GM18868 (cell line): ENCODE data around the gene TMEM238.
A peak's percentile ranks its signal among the peaks of the same experiment; 100 is the strongest.
"Not testable (repeated sequence)": the region's sequence is repeated elsewhere in the genome, so short reads cannot be mapped to it uniquely, and the experiment has no call there.

ENCODE experiments used
- ATAC-seq: cut with Tn5 transposase; IDR thresholded peaks from one replicate; pipeline ENCODE4 v1.9.1; 2021; ENCODE audit warnings: mild to moderate bottlenecking, moderate library complexity; ENCODE audit not compliant: unreplicated experiment

Gene TMEM238

DNA sequence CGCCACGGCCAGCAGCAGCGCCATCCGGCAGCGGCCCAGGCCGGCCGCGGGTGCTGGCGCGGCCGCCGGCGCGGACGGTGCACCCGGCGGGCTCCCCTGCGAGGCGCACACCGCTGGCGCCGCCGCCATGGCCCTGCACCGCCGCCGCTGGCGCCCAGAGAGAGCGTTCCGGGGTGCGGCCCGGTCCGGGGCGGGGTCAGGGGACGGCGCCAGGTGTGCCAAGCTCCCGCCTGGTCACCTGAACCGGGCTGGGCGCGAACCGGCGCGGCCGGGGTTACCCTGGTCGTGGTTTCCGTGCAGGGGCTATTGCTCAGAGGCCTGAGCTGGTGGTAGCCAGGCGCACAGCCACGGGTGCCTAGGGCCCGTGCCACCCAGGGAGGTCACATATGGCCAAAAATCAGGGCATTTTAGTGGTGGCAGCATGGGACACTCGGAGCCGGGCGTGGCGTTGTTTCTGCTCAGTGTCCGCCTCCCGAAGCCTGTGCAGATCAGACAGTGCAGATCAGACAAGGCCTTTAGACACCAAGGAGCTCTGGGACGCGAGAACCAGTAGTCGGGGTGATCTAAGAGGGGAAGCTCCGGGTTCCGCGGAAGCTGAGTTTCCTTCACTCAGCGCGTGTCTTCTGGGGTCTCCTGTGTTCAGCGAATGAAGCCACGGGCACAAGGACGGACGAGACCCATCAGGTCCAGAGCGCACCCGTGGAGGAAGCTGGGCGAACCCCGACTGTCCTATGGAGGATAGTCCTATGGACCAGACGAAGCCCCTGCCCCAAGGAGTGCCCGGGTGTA lies at the start of gene TMEM238:
TSS of gene TMEM238 (minus strand) at position 162 of the 789 bp plus-strand sequence. CDS start at position 129, 33 bp downstream.
- no peak for ATAC-seq

DNA sequence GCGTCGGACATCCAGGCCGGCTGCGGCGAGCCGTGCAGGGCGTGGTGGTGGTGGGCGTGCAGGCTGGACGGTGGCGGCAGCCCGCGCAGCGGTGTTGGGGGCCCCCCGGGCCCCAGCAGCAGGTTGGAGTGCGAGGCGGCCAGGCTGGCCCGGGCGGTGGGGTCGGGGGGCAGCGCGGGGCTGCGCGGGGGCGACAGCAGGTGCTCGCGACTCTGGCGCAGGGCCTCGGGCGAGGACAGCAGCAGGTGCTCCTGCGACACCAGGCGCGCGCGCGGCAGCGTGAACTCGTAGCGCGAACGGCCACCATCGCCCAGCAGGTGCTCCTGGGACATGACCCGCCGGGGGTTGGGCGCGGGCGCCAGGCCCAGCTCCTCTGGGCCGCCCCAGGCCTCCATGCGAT lies 49.2 kb upstream of the TMEM238 start:
- no peak for ATAC-seq

- no peak for ATAC-seq
These were observed 48.3 kb upstream of the TMEM238 start for GRCh38 chr19:55432241-55432959.

DNA sequence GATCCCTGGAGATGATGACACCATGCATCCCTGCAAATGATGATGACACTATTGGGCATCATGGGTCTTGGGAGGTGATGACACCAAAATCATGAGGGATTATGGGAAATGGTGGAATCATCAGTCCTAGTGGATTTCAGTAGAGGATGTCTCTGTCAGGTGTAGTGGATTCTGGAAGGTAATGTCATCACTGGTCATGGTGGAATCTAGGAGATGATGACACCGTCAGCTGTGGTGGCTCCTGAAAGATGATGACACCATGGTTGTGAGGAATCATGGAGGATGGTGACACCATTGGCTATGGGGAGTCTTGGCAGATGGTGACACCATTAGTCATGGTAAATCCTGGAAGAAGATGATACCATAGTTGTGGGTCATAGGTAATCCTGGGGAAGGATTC lies 47.1 kb upstream of the TMEM238 start:
- ATAC-seq, result no peak

DNA sequence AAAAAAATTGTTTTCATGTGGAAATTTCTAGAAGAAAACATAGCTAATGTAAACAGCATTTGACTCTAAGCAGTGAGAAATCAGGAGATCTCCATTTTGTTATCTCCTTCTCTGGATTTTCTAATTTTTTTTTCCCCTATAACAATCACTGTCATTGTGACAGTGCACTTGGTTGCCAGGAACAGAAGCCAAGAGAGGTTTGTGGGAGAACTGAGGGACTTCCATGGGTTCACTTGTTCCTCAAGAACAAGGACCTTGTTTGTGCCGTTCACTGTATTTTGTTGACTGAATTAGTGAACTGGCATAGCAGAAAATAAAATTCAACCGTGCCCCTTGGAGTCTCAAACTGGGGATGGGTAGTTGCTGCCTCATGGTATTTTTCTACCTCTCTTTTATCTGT lies 42.0 kb upstream of the TMEM238 start:
- ATAC-seq, result no peak

DNA sequence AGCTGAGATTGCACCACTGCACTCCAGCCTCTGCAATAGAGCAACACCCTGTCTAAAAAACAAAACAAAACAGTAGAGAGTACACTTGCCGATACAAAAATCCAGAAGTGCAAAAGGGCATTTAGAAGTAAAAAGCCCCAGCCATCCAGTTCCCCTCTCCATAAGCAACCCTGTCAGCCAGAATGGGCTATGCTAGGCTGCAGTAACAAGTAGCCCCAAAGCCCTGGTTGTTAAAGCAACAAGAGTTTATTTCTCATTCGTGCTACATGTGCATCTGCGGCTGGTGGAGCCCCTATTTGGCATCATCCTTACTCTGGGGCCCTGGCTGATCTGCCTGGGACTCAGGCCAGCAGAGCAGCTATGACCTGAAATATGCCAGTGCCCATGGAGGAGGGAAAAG lies 40.4 kb upstream of the TMEM238 start:
- ATAC-seq, result no peak

- no peak for ATAC-seq
These were observed 39.3 kb upstream of the TMEM238 start for GRCh38 chr19:55423225-55424005.

DNA sequence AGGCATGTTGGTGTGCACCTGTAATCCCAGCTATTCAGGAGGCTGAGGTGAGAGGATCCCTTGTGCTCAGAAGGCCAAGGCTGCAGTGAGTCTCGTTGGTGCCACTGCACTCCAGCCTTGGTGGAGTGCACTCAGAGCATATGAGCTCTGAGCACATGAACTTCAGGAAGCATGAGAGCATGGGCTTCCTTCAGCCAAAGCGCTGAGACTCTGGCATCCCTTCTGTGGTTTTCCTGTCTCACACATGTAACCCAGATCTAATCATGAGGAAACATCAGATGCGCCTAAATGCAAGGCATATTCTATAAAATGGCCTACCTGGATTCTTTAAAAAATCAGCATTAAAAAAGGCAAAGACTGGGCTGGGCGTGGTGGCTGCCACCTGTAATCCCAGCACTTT lies 37.2 kb upstream of the TMEM238 start:
- not testable (repeated sequence) for ATAC-seq

DNA sequence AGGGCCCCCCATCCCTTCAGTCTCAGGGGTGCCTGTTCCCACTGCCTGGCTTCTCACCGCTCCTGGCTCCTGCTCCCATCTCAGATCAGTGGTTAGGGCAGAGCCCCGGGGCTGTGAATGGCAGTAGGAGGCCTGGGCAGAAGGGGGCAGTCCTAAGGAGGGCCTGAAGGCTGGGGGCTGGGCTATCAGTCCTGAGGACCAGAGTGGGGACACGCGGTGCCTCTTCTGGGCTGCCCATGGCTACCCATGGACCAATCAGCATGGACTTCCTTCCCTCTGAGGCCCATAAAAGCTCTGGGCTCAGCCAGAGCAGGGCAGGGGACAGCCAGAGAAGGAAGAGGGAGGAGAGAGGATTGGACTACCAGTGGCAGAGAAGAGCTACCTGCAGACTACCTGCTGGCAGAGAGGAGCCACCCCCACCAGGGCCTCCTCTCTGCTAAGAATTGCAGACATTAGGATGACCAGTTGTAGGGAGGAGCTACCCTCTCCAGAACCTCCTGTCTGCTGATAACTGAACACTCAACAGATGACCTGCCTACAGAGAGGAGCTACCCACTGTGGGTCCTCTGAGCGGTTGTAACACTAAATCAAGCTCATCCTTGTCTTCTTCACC lies 35.6 kb upstream of the TMEM238 start:
- no peak for ATAC-seq

DNA sequence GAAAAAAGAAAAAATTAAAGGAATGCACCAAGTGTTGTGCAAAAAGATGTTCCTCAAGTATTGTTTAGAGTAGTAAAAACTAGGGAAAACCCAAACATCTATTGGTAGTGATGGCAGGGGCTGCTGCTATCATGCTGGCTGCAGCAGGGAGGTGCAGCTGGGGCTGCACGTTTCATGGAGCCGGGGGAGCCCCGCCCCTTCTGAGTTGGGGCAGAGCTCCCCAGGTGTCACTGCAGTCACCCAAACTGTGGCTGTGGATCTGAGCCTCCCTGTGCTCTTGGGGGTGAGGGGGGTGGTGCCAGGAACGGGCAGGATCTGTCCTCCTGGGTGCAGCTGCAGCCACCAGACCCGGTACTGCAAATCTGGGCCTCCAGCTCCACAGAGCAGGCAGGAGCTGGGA lies 35.0 kb upstream of the TMEM238 start:
- ATAC-seq, result no peak

- no peak for ATAC-seq
These were observed 34.1 kb upstream of the TMEM238 start for GRCh38 chr19:55418185-55418584.

DNA sequence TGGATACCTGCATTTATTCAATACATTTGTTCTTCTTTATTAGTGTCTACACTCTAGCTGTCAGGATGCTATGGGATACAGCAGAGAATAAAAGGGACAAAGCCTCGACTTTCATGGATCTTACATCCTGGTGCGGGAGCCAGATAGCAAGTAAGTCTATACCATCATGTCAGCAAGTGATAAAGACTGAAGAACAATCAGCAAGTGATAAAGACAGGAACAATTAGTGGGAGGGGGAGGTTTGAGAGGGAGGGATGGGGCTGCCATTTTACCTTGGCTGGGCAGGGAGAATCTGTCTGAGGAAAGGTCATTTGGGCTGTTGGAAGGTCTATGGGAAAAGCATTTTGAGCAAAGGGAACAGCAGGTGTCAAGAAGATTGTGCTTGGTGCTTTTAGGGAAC lies 26.1 kb upstream of the TMEM238 start:
- ATAC-seq, result no peak

DNA sequence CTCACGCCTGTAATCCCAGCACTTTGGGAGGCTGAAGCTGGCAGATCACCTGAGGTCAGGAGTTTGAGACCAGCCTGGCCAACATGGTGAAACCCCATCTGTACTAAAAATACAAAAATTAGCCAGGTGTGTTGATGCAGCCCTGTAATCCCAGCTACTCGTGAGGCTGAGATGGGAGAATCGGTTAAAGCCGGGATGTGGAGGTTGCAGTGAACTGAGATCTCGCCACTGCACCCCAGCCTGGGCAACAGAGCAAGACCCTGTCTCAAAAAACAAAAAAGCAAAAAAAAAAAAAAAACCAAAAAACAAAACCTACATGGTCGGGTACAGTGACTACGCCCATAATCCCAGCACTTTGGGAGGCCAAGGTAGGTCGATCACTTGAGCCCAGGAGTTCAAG lies 25.1 kb upstream of the TMEM238 start:
- ATAC-seq, result not testable (repeated sequence)

- no peak for ATAC-seq
These were observed 24.4 kb upstream of the TMEM238 start for GRCh38 chr19:55408533-55408872.

DNA sequence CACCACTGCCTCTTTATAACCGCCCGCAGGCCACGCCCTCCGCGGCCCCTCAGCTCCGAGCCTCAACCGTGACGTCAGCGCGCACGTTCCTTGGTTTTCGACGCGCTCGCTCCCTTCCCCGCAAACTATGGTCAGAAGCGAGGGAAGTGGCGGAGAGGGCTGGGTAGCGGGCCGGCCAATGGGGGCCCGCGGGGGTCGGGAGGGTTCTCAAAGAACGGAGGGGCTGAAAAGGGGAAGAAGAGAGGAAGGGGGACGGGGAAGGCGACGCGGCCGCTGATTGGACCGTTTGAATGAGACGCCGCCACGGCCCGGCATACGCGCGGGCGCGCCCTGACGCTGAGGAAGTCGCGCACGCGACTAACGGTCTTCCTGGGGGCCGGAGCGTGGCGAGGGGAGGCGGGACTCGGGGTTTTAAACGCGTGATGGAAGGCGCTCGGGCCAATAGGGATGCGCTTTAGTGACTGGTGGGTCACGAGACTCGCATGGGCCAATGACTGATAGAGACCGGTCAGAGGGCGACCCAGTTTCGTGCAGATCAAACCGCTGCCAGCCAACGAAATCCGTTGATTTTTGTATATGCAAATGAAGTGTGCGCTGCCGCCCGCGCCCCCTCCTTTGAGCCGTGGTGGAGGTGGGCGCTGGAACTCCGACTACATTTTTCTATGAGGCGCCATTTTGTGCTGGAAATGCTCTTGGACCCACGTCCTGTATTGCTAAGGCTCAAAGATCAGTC lies 23.9 kb upstream of the TMEM238 start:
- peak; percentile 76 for ATAC-seq

GRCh38 chr19:55407550-55407799 lies 23.4 kb upstream of the TMEM238 start, which contains the start of gene UBE2S:
Gene UBE2S, minus strand, starts transcription at chr19:55407788. Its CDS starts 199 bp downstream, at chr19:55407589.
- not testable (repeated sequence) for ATAC-seq

DNA sequence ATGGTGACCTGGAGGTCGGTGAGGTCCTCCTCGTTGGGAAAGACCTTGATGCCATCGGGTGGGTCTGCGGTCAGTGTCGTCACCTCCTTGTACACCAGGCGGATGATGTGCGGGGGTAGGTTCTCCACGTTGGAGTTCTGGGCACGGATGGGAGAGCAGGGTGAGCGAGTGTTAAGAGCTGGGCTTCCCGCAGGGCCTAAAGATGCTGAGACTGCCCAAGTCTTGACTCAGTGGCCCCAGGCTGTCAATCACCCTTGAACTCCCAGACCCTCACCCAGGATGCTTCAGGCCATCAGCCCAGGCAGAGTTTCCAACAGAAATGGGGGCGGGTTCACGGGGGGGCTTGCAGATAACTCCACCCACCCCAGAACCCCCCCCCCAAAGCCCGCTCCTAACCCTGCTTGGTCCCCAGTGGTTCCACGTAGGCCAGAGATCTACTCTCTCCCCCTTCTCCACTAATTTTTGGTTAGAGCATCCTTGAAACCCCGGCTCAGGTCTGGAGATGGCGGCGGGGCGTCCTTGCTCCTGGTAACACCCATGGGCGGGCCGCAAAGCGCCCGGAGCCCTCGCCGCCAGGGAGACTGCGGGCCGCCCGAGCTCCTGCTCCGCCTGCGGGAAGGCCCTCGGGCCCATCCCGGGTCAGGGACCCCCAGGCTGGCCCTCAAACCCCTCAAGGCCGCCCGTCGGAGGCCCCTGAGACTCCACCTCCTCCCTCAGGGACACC lies 22.9 kb upstream of the TMEM238 start:
- ATAC-seq, result peak; percentile 6

DNA sequence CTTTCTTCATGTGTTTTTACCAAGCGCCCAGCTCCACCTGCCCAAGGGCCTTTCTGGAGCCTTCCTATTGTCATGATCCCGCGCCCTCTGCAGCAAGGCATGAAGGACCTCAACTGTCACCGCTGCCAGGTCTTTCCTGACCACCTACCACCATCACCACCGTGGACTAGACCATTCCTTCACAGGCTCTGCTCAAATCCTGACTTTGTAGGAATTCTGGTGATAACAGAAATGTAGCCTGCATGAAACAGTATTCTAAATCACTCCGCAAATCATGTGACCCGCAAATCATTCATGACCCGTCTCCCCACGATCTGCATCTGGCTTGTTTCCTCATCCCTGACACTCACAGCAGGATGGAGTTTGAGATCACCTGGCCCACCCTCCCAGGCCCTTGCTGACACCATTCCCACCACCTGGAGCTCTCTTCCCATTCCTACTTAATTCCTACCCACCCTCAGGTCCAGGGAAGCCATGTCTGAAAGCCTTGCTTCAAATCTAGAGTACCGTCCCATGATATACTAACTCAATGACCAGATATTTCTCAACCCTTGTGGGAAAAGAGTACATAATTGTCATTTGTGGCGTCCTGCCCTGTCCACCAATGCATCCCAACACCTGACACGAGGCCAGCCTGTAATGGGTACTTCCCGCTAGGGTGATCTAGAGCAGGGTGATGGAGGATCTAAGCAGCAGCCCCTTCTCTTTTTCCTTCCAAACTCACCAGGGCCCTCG lies 22.2 kb upstream of the TMEM238 start:
- no peak for ATAC-seq

GRCh38 chr19:55405638-55406037 lies 21.5 kb upstream of the TMEM238 start:
- no peak for ATAC-seq
